GM21528 (cell line): ENCODE measurements around the gene KCNJ14.

Experiments
- ATAC-seq: cut with Tn5 transposase; IDR thresholded peaks from one replicate; pipeline ENCODE4 v1.9.1; 2021; ENCODE audit warnings: mild to moderate bottlenecking, moderate library complexity; ENCODE audit not compliant: unreplicated experiment, low FRiP score

The KCNJ14 gene

DNA sequence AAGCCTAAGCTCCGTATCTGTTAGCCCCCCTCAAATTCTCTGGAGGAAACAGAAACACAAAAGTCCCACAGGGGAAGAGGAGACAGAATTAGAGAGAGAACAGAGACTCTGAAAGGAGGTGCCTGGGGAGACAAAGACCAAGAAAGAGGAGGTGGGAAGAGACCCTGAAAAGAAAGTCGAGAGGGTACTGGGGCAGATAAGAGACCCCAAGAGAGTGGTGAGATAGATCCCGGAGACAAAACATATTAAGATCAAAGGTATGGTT lies 10.5 kb upstream of the KCNJ14 start:
- ATAC-seq = no peak

DNA sequence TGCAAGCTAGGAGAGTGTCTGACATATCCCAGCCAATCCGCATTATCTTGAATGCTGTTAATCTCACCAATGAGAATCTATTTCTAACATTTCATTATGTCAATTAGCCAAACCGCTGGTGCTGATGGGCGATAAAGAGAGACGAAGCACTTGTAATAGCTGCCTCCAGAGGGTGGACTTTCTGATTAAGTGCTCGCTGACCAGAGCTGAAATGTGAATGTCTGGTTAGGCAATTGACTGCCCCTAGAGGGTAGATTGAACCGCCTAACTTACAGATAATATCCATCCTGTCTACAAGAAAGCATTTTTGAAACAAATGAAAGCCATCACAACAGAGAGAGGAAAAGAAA lies 10.1 kb upstream of the KCNJ14 start:
- peak; percentile 14 for ATAC-seq

DNA sequence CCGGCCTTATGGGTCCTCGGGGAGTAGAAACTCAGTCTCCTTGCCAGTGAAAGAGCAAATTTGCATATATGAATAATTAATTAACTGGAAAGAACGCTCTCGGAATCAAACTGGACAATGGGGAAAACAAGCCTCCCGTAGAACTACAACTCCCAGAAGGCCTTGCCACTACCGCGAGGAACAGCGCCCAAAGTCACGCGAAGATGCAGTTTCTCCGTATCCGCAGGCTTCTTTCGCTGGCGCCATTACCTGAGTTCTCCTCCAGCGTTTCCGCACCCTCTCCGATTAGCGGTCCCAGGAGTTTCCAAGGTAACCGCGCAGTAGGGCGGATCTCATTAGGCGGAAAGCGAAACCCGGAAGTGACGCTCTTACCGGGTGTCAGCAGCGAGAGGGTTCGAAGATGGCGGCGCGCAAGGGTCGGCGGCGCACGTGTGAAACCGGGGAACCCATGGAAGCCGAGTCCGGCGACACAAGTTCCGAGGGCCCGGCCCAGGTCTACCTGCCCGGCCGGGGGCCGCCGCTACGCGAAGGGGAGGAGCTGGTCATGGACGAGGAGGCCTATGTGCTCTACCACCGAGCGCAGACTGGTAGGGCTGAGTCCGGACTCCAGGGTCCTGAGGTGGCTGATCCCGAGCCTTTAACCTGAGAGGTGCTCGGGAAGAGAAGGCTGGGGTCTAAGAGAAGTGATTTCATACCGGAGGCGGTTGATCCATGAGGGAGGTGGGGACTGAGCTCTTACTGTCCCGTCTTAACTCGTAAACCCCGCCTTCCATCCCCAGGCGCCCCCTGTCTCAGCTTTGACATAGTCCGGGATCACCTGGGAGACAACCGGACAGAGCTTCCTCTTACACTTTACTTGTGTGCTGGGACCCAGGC lies 9.5 kb upstream of the KCNJ14 start, which contains the start of gene GRWD1:
Gene GRWD1, plus strand, starts transcription at position 378 of the 876 bp plus-strand sequence. Its CDS starts 23 bp downstream, at position 401.
- ATAC-seq = peak; percentile 71

DNA sequence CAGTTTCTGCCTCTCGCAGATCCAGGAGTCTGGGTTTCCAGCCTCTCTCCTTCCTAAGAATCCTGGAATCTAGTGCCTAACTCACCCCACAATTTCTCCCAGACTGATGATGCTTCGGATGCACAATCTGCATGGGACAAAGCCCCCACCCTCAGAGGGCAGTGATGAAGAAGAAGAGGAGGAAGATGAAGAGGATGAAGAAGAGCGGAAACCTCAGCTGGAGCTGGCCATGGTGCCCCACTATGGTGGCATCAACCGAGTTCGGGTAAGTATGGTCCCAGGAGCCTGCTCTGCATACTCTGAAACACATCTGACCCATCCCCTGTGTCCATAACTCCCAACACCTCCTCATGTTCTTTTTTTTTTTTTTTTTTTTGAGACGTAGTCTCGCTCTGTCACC lies 8.8 kb upstream of the KCNJ14 start:
- ATAC-seq = no peak

DNA sequence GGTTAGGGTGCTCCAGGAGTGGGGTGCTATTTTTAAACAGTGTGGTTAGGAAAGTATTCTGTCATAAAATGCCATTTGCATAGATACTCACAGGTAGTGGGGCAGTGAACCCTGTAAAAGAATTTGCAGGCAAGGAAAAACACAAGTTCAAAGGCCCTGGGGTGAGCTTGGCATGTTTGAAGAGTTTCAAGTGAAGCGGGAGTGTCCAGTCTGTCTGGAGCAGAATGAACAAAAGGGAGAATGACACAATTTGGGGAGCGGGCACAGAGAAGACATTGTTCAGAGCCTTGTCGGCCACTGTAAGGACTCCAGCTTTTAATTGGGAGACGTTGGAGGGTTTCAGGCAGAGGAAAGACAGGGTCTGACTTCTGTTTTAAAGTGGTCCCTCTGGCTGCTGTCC lies 6.8 kb upstream of the KCNJ14 start:
- no peak for ATAC-seq

DNA sequence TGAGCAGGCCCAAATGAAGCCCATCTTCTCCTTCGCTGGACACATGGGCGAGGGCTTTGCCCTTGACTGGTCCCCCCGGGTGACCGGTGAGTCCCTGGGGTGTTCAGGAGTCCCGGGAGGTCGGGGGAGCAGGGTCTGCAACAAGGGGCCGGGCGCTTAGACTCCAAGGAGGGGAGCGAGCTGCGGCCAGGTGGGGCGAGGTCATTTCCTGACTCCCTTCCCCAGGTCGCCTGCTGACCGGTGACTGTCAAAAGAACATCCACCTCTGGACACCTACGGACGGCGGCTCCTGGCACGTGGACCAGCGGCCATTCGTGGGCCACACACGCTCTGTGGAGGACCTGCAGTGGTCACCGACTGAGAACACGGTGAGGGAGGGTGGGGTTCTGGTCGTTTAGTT lies 4.9 kb upstream of the KCNJ14 start:
- ATAC-seq = no peak

DNA sequence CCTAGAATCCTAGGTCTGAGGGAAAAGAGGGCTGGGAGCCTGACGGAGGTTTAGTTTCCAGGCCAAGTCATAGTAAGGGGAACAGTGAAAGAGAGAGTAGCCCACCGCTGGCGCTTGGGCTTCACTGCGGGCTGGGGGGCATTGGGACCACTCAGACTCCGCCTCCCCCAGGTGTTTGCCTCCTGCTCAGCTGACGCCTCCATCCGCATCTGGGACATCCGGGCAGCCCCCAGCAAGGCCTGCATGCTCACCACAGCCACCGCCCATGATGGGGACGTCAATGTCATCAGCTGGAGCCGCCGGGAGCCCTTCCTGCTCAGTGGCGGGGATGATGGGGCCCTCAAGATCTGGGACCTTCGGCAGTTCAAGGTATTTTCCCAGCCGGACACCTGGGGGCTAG lies 4.5 kb upstream of the KCNJ14 start:
- ATAC-seq = no peak

DNA sequence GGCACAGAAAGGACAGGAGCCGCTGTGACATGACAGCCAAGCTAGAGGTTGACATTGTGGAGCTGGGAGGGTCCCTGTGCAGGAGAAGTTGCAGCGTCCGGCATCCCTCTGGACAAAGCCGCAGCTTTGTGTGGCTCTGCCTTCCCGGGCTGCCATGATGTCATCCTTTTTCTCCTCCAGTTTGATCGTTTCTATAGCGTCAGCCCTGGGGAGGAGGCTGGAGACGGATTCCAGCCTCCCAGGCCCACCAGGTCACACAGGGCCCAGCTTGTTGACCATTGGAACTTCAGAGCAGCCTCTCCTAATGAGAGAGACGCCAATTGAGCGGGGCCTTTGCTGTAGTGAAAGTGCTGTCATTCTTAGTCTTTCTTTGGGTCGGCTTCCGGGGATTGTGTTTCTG lies 3.8 kb upstream of the KCNJ14 start:
- no peak for ATAC-seq

DNA sequence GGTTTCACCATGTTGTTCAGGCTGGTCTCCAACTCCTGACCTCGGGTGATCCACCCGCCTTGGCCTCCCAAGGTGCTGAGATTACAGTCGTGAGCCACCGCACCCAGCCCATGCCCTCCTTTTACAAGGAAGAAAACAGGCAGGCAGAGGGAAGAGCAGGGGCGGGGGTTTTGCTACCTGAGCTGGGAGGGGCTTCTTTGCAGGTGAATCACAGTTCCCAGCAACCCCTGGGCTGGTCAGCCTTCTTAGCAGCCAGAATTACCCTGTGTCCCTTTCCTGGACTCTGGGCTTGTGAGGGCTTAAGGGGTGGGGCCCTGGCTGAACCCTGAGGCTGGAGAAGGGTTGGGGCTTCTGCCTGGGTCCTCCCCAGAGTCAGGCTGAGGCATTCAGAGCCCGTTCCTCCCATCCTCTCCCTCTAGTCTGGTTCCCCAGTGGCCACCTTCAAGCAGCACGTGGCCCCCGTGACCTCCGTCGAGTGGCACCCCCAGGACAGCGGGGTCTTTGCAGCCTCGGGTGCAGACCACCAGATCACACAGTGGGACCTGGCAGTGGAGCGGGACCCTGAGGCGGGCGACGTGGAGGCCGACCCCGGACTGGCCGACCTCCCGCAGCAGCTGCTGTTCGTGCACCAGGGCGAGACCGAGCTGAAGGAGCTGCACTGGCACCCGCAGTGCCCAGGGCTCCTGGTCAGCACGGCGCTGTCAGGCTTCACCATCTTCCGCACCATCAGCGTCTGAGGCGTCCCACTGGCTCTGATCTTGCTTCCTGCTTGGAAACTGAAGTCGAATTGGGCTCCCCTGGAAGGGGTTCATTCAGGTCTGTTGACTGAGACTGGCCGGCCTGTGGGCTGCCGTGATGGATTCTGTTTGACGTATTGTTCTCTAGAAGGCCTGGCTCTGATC lies 2.8 kb upstream of the KCNJ14 start:
- no peak for ATAC-seq

DNA sequence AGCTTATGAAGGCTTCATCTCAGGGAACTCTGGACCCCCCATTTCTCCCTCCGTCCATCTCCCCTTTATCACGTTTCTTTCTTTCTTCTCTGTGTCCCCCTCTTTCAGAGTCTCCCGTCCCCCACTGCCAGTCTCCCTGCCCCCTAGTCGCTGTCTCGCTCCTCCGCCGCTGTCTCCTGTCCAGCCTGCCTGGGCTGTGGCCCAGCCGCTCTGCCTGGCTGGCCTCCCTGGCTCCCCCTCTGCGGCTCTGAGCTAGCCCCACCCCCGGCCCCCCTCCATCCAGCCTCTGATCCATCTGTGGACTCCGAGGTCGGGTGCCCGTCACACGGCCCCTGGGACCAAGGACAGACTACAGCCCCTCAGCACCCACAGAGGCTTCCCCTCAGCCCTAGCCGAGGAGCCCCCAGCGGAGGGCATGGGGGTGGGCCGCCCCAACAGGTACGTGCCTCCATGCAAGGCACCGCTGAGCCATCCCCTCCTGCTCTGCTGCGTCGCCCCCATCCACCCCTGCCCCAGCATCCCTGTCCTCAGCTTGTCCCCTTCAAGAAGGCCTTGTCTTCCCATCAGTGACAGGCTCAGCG lies 1.1 kb upstream of the KCNJ14 start:
- ATAC-seq = no peak

DNA sequence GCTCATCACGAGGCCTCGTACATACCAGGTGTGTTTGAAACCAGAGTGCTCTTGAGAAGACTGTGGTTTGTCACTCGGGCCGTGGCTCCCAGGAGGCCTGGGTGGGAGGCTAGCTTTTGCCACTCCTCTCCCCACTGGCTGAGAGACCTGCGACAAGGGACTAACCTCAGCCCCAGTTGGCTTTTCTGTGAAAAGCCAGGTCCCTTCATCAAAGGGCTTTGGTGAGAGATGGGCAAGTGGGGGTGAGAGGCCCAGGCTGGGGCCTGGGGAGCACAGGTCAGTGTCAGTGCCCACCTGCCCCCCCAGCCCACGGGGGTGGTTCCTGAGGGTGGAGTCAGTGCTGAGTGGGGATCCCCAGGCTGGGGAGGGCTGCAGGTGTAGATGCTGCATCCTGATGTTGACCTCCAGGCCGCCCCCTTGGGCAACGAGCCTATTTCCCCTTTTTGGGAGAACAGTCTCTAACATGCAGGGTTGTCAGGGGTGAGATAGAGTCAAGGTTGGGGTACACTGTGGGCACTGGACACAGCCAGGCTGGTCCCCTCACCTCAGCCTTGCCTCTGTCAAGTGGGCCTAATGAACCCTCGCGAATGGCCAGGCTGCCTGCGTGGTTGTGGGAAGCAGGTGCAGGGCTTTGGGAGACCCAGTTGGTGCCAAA lies 661 bp downstream of the KCNJ14 start:
- ATAC-seq = no peak

DNA sequence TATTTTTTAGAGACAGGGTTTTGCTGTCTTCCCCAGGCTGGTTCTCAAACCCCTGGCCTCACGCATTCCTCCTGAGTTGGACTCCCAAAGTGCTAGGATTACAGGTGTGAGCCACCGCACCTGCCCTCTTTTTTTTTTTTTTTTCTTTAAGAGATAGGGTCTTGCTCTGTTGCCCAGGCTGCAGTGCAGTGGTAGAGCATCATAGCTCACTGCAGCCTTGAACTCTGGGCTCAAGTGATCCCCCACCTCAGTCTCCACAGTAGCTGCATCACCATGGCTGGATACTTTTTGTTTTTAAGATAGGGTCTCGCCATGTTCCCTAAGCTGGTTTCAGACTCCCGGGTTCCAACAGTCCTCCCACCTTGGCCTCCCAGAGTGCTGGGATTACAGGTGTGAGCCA lies 1.5 kb downstream of the KCNJ14 start:
- no peak for ATAC-seq

DNA sequence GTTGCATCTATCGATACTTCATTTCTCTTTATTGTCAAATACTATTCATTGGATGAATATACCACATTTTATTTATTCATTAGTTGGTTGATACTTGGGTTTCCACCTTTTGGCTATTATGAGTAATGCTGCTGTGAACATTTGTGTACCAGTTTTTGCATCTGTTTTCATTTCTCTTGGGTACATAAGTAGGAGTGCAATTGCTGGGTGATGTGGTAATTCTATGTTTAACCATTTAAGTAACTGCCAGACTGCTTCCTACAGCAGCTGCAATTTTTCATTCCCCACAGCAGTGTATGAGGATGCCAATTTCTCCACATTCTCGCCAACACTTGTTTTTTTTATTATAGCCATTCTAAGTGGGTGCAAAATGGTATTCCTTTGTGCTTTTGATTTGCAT lies 2.6 kb downstream of the KCNJ14 start:
- no peak for ATAC-seq

DNA sequence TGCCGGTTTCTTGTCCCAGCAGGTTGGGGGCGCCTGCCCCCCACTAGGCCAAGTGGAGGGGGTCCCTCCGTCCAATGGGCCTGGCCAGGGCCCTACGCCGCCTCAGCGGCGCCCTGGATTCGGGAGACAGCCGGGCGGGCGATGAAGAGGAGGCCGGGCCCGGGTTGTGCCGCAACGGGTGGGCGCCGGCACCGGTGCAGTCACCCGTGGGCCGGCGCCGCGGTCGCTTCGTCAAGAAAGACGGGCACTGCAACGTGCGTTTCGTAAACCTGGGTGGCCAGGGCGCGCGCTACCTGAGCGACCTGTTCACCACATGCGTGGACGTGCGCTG lies 6.2 kb downstream of the KCNJ14 start:
- ATAC-seq = no peak

DNA sequence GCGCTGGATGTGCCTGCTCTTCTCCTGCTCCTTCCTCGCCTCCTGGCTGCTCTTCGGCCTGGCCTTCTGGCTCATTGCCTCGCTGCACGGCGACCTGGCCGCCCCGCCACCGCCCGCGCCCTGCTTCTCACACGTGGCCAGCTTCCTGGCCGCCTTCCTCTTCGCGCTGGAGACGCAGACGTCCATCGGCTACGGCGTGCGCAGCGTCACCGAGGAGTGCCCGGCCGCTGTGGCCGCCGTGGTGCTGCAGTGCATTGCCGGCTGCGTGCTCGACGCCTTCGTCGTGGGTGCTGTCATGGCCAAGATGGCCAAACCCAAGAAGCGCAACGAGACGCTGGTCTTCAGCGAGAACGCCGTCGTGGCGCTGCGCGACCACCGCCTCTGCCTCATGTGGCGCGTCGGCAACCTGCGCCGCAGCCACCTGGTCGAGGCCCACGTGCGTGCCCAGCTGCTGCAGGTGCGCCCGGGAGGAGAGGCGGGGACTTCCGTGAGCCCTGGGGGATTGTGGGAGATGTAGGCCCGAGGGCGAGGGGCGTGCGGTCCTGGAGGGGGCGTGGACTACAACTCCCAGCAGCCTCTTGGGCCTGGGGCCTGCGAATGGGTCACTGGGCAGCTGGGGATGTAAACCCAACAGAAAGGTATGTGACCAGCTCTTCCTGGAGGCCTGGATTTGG lies 6.7 kb downstream of the KCNJ14 start:
- no peak for ATAC-seq

DNA sequence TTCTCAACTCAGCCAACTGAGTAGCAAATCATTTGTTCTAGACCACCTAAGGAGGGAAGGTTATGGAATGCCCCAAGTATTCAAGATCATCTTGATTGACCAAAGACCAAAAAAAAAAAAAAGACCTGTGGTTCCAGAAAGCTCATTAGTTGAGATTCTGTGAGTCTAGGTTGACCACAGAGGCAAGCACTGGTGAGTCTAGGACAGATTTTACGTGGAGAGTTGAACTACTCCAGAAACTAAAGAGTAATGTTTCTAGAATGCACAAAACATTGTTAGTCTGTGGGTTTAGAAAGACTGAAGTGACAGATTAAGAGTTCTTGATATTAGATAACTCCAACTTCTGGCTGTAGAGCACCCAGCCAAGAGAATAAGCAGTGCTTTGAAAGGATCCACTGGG lies 9.8 kb downstream of the KCNJ14 start:
- no peak for ATAC-seq

DNA sequence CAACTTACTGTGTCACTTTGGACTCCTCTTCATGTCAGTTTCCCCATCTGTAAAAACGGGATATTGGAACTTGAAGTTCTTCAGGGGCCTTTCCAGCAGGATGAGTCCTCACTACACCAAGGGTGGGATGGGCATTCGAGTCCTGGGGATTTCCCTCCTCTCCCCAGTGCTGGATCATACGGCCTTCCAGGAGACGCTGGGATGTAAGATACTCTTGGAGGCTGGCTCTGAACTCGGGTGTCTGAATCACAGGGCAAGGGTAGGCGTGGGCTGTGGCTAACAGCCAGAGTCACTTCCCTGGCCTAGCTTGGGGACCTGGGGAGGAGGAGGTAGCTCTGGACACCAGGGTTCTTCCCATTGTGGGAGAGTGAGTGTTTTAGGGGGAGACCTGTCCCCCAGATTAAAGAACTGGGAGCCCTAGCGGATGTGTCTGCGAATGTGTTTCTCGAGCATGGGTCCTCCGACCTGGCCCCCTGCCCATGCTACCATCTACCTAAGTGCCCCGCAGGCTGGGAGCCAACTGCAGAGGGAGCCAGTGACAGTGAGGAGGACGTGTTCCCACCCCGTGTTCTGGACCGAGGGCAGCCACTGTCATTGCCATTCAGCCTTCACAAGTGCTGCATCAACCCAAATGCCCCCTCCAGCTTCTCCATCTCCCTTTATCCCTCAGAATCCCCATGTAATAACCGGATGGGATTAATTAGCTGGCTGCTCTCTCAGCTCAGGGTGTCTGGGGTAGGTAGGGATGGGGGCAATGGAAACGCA lies 11.4 kb downstream of the KCNJ14 start:
- ATAC-seq = no peak

DNA sequence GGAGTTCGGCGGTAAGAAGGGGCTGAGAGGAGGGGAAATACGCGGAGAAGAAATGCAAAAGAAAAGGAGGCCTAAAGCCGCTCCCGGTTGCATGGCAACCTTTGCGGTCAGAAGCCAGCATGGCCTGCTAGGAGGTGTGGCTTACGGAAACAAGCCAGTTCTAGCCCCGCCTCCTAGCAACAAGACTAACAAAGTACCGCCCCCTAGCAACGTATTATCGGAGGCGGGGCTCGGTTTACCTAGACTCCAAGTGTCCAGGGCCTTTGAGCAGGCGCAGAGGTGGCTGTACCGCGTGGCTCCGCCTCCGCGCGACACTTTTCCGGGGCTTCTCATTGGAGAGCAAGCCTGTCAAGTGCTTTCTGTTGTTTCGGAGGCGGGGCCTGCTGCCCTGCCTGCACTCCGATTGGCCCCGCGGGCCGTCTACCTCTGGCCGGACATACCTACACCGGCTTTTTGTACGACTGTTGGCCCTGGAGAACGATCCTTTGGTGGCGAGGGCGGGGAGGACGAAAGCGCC lies 13.5 kb downstream of the KCNJ14 start:
- ATAC-seq = peak; percentile 88

DNA sequence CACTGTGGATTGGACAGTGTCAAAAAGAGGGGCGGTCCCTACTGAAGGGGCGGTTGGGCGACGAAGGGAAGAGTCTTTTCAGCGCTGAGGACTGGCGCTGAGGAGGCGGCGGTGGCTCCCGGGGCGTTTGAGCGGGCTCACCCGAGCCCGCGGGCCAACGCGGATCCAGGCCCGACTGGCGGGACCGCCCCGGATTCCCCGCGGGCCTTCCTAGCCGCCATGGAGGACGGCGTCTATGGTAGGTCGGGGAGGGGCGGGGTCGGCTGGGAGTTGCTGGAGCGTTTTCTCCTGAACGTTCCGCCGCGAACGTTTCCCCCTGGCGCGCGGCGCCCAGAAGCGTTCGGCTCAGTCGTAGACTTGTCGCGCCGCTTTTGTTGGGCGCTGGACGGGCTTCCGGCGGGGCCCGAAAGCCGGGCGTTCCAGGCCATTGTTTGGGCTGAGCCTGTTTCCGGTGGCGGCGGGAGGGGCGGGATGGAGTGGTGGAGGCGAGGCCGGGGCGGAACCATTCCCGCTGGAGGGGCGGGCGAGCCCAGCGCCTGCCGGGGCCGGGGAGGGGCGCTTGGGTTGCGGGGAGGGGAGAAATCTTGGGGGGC lies 14.0 kb downstream of the KCNJ14 start, which contains the start of gene CYTH2:
Gene CYTH2, plus strand, starts transcription at position 81 of the 593 bp plus-strand sequence. Its CDS starts 139 bp downstream, at position 220.
- ATAC-seq = no peak
